Measurements from ENCODE around the gene CYP19A1.

GRCh38 chr15:51191766-51192165, 146.6 kb downstream of the CYP19A1 start:
- no peak for TF ChIP-seq CTCF (IDR thresholded peaks at IDR 0.05; ENCODE audit: insufficient read depth, low read length)
- no peak for TF ChIP-seq POLR2AphosphoS5 (IDR thresholded peaks at IDR 0.05; ENCODE audit: low read depth)
- TF ChIP-seq REST (IDR thresholded peaks at IDR 0.05; ENCODE audit: insufficient replicate concordance, low read depth) = no peak
- TF ChIP-seq SPI1 (IDR thresholded peaks at IDR 0.05; ENCODE audit: borderline replicate concordance, low read depth) = no peak

Data from HL-60 (cell line).